ENCODE results near the gene LRRTM1. TPM values are rescaled to one million over a fixed set of nuclear protein-coding genes. Genes with fewer than 3 reads are reported as not detected.

LRRTM1 gene, protein sequence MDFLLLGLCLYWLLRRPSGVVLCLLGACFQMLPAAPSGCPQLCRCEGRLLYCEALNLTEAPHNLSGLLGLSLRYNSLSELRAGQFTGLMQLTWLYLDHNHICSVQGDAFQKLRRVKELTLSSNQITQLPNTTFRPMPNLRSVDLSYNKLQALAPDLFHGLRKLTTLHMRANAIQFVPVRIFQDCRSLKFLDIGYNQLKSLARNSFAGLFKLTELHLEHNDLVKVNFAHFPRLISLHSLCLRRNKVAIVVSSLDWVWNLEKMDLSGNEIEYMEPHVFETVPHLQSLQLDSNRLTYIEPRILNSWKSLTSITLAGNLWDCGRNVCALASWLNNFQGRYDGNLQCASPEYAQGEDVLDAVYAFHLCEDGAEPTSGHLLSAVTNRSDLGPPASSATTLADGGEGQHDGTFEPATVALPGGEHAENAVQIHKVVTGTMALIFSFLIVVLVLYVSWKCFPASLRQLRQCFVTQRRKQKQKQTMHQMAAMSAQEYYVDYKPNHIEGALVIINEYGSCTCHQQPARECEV
- total RNA-seq = not detected
- polyA plus RNA-seq = not detected

DNA sequence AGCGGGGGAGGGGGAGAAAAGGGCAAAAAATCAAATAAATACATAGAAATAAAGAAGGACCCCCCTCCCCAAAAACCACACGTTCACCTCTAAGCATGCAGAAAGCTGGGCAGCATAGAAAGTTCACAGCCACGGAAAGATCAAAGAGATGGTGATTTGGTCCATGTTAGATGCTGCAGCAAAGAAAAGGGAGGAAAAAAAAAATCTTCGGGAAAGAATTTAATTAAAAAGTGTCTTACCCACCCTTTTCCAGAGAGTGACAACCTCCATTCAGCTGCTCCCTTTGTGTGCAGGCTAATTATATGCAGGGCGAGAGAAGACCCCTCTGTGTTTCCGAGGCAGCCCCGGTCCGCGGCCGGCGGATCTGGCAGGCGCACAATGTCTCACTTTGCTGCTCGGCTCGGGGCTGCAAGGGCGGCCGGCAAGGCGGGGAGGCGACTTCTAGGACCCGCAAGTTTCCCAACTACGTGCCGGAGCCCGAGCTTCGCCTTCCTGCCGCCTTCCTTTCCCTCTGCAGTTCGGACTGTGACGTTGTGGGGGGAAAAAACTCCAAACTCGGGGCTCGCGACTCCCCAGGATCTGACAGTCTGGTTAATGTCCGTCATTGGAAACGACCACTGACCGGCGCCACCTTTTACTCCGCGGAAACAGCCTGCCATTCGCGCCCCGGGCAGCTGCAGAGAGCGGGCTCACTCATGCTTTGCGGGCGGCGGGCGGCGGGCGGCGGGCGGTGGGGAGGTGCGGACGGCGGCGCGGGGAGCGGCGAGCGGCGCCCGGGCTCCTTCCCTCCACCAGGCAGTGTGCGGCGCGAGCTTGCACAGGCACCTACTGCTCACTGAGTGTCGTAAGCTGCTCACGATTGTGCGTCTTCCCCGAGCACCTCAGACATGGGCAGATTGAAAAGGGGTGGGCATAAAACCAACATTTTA, at the start of gene LRRTM1:
TSS of gene LRRTM1 (minus strand) at position 844 of the 929 bp plus-strand sequence. CDS start 933 bp downstream, outside the sequence.
- no peaks in the 10 kb centered on the region for H3K27me3 ChIP-seq (ENCODE audit: insufficient read depth, low read length)
- ChIA-PET POLR2A (ENCODE audit: partially characterized antibody) (no interaction called here), CTCF (ENCODE audit: partially characterized antibody) (no interaction called here)
- Mint-ChIP-seq H3K4me1 (no peaks in the 10 kb centered on the region), H3K4me3 (no peak within 1 kb of the TSS), H3K27ac (no peak within 1 kb of the TSS), H3K36me3 (no peaks in the 10 kb centered on the region), H3K27me3 (peaks cover 11 to 18% of the 10 kb centered on the region in 2 donors), H3K9me3 (peaks cover 0 to 19% (median 10%) of the 10 kb centered on the region in 8 donors)
- no peak within 1 kb of the TSS for H3K4me3 ChIP-seq (ENCODE audit: low read length in 2 of 2)
- H3K4me1 ChIP-seq (ENCODE audit: insufficient read depth, low read length) = no peaks in the 10 kb centered on the region
- H3K27ac ChIP-seq (ENCODE audit: low read depth, low read length) = no peak within 1 kb of the TSS
- no peaks in the 10 kb centered on the region for H3K36me3 ChIP-seq (ENCODE audit: insufficient read depth, low read length)
- intact Hi-C loops (cut with micrococcal nuclease) = no loop called here
- H3K9me3 ChIP-seq (ENCODE audit: control insufficient read depth in 1 of 2, low read length in 2 of 2) = no peaks in the 10 kb centered on the region
- no peak for DNase-seq

DNA sequence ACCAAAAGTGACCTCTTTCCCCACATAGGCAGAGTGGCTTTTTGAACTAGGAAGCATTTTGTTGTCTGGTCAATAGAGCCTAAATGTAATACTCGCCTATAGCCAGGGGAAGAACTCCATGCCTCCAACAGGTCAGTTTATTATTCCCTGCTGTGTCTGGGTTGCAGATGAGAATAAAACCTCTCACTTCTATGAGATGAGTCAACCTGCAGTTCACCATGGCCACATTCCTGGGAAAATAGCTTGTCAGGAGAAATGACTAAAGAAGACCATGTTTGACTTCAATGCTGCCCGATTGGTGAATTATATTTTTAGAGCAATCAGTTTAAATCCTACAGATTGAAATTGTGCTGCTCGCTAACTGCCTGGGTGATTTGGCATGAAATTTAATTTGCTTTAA, 46.7 kb upstream of the LRRTM1 start:
- H3K9me3 ChIP-seq (ENCODE audit: control insufficient read depth in 1 of 2, low read length in 2 of 2) = no peaks in the 10 kb centered on the region
- H3K27me3 ChIP-seq (ENCODE audit: insufficient read depth, low read length) = no peaks in the 10 kb centered on the region
- Mint-ChIP-seq H3K9me3 (peaks cover 0 to 13% (median 6%) of the 10 kb centered on the region in 8 donors), H3K36me3 (no peaks in the 10 kb centered on the region), H3K4me3 (no peak overlapping the region), H3K27me3 (no peaks in the 10 kb centered on the region), H3K4me1 (no peaks in the 10 kb centered on the region), H3K27ac (no peak overlapping the region)
- no peak overlapping the region for H3K27ac ChIP-seq (ENCODE audit: low read depth, low read length)
- POLR2A ChIA-PET (ENCODE audit: partially characterized antibody) = no interaction called here
- CTCF ChIA-PET (ENCODE audit: partially characterized antibody) = no interaction called here
- DNase-seq = no peak
- no peaks in the 10 kb centered on the region for H3K4me1 ChIP-seq (ENCODE audit: insufficient read depth, low read length)
- H3K4me3 ChIP-seq (ENCODE audit: low read length in 2 of 2) = no peak overlapping the region
- intact Hi-C loops (cut with micrococcal nuclease) = no loop called here
- no peaks in the 10 kb centered on the region for H3K36me3 ChIP-seq (ENCODE audit: insufficient read depth, low read length)

DNA sequence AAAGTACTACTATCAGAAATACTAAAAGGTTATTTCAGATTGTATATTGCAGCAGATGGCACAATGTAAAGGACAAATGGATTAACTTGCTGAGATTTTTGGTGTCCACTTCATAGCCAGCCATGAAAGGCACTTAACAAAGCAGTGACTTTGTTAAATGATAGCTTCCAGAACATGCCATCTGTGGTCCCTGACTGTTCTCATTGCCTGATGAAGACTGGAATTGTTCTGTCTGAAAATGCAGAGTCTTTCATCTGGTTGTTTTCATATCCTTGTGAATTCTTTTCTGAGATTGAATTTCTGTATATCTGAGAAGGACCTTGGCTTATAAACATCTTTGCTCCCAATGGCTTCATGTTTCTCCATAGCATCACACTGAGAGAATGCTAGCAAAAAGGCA, 44.4 kb upstream of the LRRTM1 start:
- Histone ChIP-seq H3K4me1 (ENCODE audit: insufficient read depth, low read length) (no peaks in the 10 kb centered on the region), H3K27ac (ENCODE audit: low read depth, low read length) (no peak overlapping the region), H3K4me3 (ENCODE audit: low read length in 2 of 2) (no peak overlapping the region), H3K9me3 (ENCODE audit: control insufficient read depth in 1 of 2, low read length in 2 of 2) (no peaks in the 10 kb centered on the region), H3K27me3 (ENCODE audit: insufficient read depth, low read length) (no peaks in the 10 kb centered on the region), H3K36me3 (ENCODE audit: insufficient read depth, low read length) (no peaks in the 10 kb centered on the region)
- no peak overlapping the region for H3K4me3 Mint-ChIP-seq
- no peaks in the 10 kb centered on the region for H3K4me1 Mint-ChIP-seq
- ChIA-PET CTCF (ENCODE audit: partially characterized antibody) (no interaction called here), POLR2A (ENCODE audit: partially characterized antibody) (no interaction called here)
- H3K9me3 Mint-ChIP-seq = peaks cover 0 to 16% (median 8%) of the 10 kb centered on the region in 8 donors
- no peak overlapping the region for H3K27ac Mint-ChIP-seq
- H3K36me3 Mint-ChIP-seq = no peaks in the 10 kb centered on the region
- H3K27me3 Mint-ChIP-seq = no peaks in the 10 kb centered on the region
- no peak for DNase-seq
- intact Hi-C loops (cut with micrococcal nuclease) = no loop called here

DNA sequence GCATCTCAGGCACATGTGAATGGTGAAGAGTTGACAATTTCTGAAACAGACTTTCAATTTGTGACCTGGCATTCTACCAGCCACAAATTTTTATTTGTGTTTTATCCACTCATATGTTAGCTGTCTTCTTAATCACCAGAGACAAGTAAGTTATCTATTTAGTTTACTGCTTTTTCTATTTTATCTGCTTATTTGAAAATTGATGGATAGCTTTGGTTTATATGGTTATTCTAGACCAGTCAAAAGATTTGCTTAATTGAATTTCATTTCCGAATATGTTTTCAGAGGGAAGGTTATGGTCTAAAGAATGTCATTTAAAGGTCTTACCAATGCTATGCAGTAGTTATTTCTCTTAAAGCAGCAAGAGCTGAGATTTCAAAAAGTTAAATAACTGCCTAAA, 43.5 kb upstream of the LRRTM1 start:
- H3K27me3 ChIP-seq (ENCODE audit: insufficient read depth, low read length) = no peaks in the 10 kb centered on the region
- H3K36me3 ChIP-seq (ENCODE audit: insufficient read depth, low read length) = no peaks in the 10 kb centered on the region
- ChIA-PET POLR2A (ENCODE audit: partially characterized antibody) (no interaction called here), CTCF (ENCODE audit: partially characterized antibody) (no interaction called here)
- H3K4me1 ChIP-seq (ENCODE audit: insufficient read depth, low read length) = no peaks in the 10 kb centered on the region
- no peak overlapping the region for H3K27ac ChIP-seq (ENCODE audit: low read depth, low read length)
- Mint-ChIP-seq H3K4me3 (no peak overlapping the region), H3K4me1 (no peaks in the 10 kb centered on the region), H3K36me3 (no peaks in the 10 kb centered on the region), H3K27me3 (no peaks in the 10 kb centered on the region), H3K27ac (no peak overlapping the region), H3K9me3 (peaks cover 0 to 16% (median 6%) of the 10 kb centered on the region in 8 donors)
- no peaks in the 10 kb centered on the region for H3K9me3 ChIP-seq (ENCODE audit: control insufficient read depth in 1 of 2, low read length in 2 of 2)
- intact Hi-C loops (cut with micrococcal nuclease) = no loop called here
- no peak for DNase-seq
- H3K4me3 ChIP-seq (ENCODE audit: low read length in 2 of 2) = no peak overlapping the region

DNA sequence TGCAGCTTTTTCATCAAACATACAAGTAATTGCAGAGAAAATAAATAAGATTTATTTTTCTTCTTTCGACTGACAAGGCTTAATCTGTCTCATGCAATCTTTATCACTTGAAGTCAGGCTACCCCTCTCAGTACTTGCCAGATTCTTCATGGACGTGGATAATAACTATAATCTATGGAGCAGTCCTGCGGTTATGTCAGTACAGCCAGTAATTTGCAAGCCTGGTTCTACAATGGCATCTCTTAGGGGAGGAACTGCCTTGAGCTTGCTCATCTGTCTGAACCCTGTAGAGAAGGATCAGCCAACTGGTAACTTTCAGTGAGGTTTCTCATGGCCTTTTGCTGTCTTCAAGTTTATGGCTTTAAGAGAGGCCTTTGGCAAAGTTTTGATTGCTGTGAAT, 35.5 kb upstream of the LRRTM1 start:
- intact Hi-C loops (cut with micrococcal nuclease) = no loop called here
- POLR2A ChIA-PET (ENCODE audit: partially characterized antibody) = no interaction called here
- Histone ChIP-seq H3K27me3 (ENCODE audit: insufficient read depth, low read length) (no peaks in the 10 kb centered on the region), H3K27ac (ENCODE audit: low read depth, low read length) (no peak overlapping the region), H3K9me3 (ENCODE audit: control insufficient read depth in 1 of 2, low read length in 2 of 2) (no peaks in the 10 kb centered on the region), H3K36me3 (ENCODE audit: insufficient read depth, low read length) (no peaks in the 10 kb centered on the region), H3K4me3 (ENCODE audit: low read length in 2 of 2) (no peak overlapping the region), H3K4me1 (ENCODE audit: insufficient read depth, low read length) (no peaks in the 10 kb centered on the region)
- Mint-ChIP-seq H3K9me3 (peaks cover 0 to 19% (median 8%) of the 10 kb centered on the region in 8 donors), H3K4me1 (no peaks in the 10 kb centered on the region), H3K36me3 (no peaks in the 10 kb centered on the region), H3K27me3 (no peaks in the 10 kb centered on the region), H3K4me3 (no peak overlapping the region), H3K27ac (no peak overlapping the region)
- no peak for DNase-seq
- CTCF ChIA-PET (ENCODE audit: partially characterized antibody) = no interaction called here

DNA sequence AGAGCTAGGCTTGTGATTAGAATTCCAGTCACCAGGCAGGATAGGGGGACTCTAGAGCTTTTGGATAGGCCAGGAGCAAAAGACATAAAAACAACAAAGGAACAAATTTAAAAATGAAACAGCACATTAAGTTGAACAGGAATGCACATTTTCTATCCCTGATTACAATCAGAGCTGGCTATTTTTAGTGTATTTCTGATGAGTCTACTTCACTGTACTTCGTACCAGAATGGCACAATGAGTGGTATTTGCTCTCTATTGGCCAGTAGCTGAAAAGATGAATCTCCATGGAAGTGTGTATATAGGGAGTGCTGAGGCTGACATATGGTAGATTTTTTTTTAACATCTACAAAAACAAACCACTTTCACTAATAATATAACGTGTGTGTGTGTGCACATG, 34.2 kb upstream of the LRRTM1 start:
- intact Hi-C loops (cut with micrococcal nuclease) = no loop called here
- no peak overlapping the region for H3K4me3 Mint-ChIP-seq
- no peaks in the 10 kb centered on the region for H3K36me3 Mint-ChIP-seq
- Histone ChIP-seq H3K4me3 (ENCODE audit: low read length in 2 of 2) (no peak overlapping the region), H3K27ac (ENCODE audit: low read depth, low read length) (no peak overlapping the region), H3K36me3 (ENCODE audit: insufficient read depth, low read length) (no peaks in the 10 kb centered on the region), H3K27me3 (ENCODE audit: insufficient read depth, low read length) (no peaks in the 10 kb centered on the region), H3K9me3 (ENCODE audit: control insufficient read depth in 1 of 2, low read length in 2 of 2) (no peaks in the 10 kb centered on the region), H3K4me1 (ENCODE audit: insufficient read depth, low read length) (no peaks in the 10 kb centered on the region)
- DNase-seq = no peak
- ChIA-PET CTCF (ENCODE audit: partially characterized antibody) (no interaction called here), POLR2A (ENCODE audit: partially characterized antibody) (no interaction called here)
- no peaks in the 10 kb centered on the region for H3K27me3 Mint-ChIP-seq
- H3K4me1 Mint-ChIP-seq = no peaks in the 10 kb centered on the region
- H3K9me3 Mint-ChIP-seq = peaks cover 0 to 14% (median 9%) of the 10 kb centered on the region in 8 donors
- H3K27ac Mint-ChIP-seq = no peak overlapping the region

DNA sequence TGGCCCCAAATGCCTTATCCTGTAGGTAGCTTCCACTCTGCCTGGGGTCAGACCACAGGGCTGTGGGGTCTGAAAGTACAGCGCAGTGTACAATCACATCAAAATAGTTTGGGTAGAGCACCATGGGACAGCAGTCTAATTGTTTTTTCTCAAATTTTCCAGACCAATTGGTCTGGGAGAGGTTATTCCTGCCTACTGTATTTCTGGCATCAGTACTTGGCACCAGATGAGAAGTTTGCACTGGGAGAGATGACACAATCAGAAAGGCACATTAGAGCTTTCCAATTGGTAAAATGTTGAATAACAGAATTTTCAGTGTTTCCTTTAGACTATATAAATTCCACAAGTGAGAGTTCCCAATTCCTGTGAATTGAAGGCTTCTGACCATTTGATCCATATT, 30.9 kb upstream of the LRRTM1 start:
- Histone ChIP-seq H3K27me3 (ENCODE audit: insufficient read depth, low read length) (no peaks in the 10 kb centered on the region), H3K36me3 (ENCODE audit: insufficient read depth, low read length) (no peaks in the 10 kb centered on the region), H3K4me3 (ENCODE audit: low read length in 2 of 2) (no peak overlapping the region), H3K9me3 (ENCODE audit: control insufficient read depth in 1 of 2, low read length in 2 of 2) (no peaks in the 10 kb centered on the region), H3K27ac (ENCODE audit: low read depth, low read length) (no peak overlapping the region), H3K4me1 (ENCODE audit: insufficient read depth, low read length) (no peaks in the 10 kb centered on the region)
- CTCF ChIA-PET (ENCODE audit: partially characterized antibody) = no interaction called here
- Mint-ChIP-seq H3K4me1 (no peaks in the 10 kb centered on the region), H3K27me3 (no peaks in the 10 kb centered on the region), H3K9me3 (peaks cover 3 to 24% (median 12%) of the 10 kb centered on the region in 8 donors), H3K36me3 (no peaks in the 10 kb centered on the region), H3K4me3 (no peak overlapping the region), H3K27ac (no peak overlapping the region)
- POLR2A ChIA-PET (ENCODE audit: partially characterized antibody) = no interaction called here
- intact Hi-C loops (cut with micrococcal nuclease) = no loop called here
- no peak for DNase-seq

All from CD4-positive, alpha-beta memory T cell (primary cell).